HUES6 (cell line): ENCODE data around the gene MED29.

Experiments used
- H3K27ac ChIP-seq: 2 replicates; pipeline ENCODE4 v1.7.0; 2013; ENCODE audit warnings: low read depth, mild to moderate bottlenecking, low read length, inconsistent platforms
- H3K27me3 ChIP-seq: 2 replicates; pipeline ENCODE4 v1.6.1; 2013; ENCODE audit warnings: low read length; ENCODE audit not compliant: control insufficient read depth, insufficient read depth
- H3K36me3 ChIP-seq: 2 replicates; pipeline ENCODE4 v1.6.1; 2013; ENCODE audit warnings: low read length; ENCODE audit not compliant: control insufficient read depth, insufficient read depth
- H3K4me1 ChIP-seq: 2 replicates; pipeline ENCODE4 v1.6.1; 2013; ENCODE audit warnings: low read length; ENCODE audit not compliant: control insufficient read depth, insufficient read depth
- H3K4me3 ChIP-seq: 2 replicates; pipeline ENCODE4 v1.5.1; 2013; ENCODE audit warnings: low read depth, low read length
- H3K9ac ChIP-seq: one replicate; pipeline ENCODE4 v1.6.1; 2013; ENCODE audit warnings: mild to moderate bottlenecking, low read length
- H3K9me3 ChIP-seq: 2 replicates; pipeline ENCODE4 v1.6.1; 2013; ENCODE audit warnings: low read depth, low read length; ENCODE audit not compliant: control insufficient read depth, insufficient read depth

MED29 gene

GRCh38 chr19:39413911-39414608 is 22.9 kb downstream of the MED29 start:
- Histone ChIP-seq H3K9ac (peak overlapping the region; percentile 80), H3K27ac (peak overlapping the region; percentile 97; the same call in 1 of the 2 replicates), H3K4me1 (peaks cover 31% of the 10 kb centered on the region), H3K4me3 (peak overlapping the region; percentile 94), H3K9me3 (no peaks in the 10 kb centered on the region), H3K36me3 (peaks cover 32% of the 10 kb centered on the region), H3K27me3 (no peaks in the 10 kb centered on the region)

GRCh38 chr19:39415111-39416046 is 24.2 kb downstream of the MED29 start:
- H3K27ac ChIP-seq: no peak overlapping the region

GRCh38 chr19:39416152-39417120 is 25.3 kb downstream of the MED29 start:
- H3K9me3 ChIP-seq: no peaks in the 10 kb centered on the region
- H3K27me3 ChIP-seq: no peaks in the 10 kb centered on the region
- H3K36me3 ChIP-seq: peaks cover 52% of the 10 kb centered on the region
- no peak overlapping the region for H3K4me3 ChIP-seq
- H3K9ac ChIP-seq: no peak overlapping the region
- no peak overlapping the region for H3K27ac ChIP-seq
- peaks cover 18% of the 10 kb centered on the region for H3K4me1 ChIP-seq

More at GRCh38 chr19:39415111-39416046, 24.2 kb downstream of the MED29 start:
- no peaks in the 10 kb centered on the region for H3K27me3 ChIP-seq
- H3K4me3 ChIP-seq: peak overlapping the region; percentile 94; the same call in 1 of the 2 replicates
- no peaks in the 10 kb centered on the region for H3K9me3 ChIP-seq
- peaks cover 28% of the 10 kb centered on the region for H3K4me1 ChIP-seq
- no peak overlapping the region for H3K9ac ChIP-seq
- peaks cover 41% of the 10 kb centered on the region for H3K36me3 ChIP-seq

GRCh38 chr19:39417463-39418181 is 26.4 kb downstream of the MED29 start:
- H3K4me3 ChIP-seq: no peak overlapping the region
- H3K27me3 ChIP-seq: no peaks in the 10 kb centered on the region
- H3K9ac ChIP-seq: no peak overlapping the region
- no peaks in the 10 kb centered on the region for H3K9me3 ChIP-seq
- H3K4me1 ChIP-seq: peaks cover 15% of the 10 kb centered on the region; the same call in 1 of the 2 replicates
- peaks cover 62% of the 10 kb centered on the region for H3K36me3 ChIP-seq
- H3K27ac ChIP-seq: no peak overlapping the region

- Histone ChIP-seq H3K27ac (no peak overlapping the region), H3K9ac (no peak overlapping the region), H3K27me3 (no peaks in the 10 kb centered on the region), H3K36me3 (peaks cover 76% of the 10 kb centered on the region), H3K4me1 (peaks cover 15% of the 10 kb centered on the region; the same call in 1 of the 2 replicates), H3K4me3 (no peak overlapping the region), H3K9me3 (no peaks in the 10 kb centered on the region)
These were observed 27.8 kb downstream of the MED29 start for GRCh38 chr19:39419003-39419402.

- no peaks in the 10 kb centered on the region for H3K9me3 ChIP-seq
- H3K36me3 ChIP-seq: peaks cover 90% of the 10 kb centered on the region
- H3K4me3 ChIP-seq: no peak overlapping the region
- H3K27ac ChIP-seq: no peak overlapping the region
- H3K9ac ChIP-seq: no peak overlapping the region
- no peaks in the 10 kb centered on the region for H3K27me3 ChIP-seq
- peaks cover 1% of the 10 kb centered on the region; the same call in 1 of the 2 replicates for H3K4me1 ChIP-seq
These were observed 29.6 kb downstream of the MED29 start for GRCh38 chr19:39420769-39421168.

- Histone ChIP-seq H3K4me1 (no peaks in the 10 kb centered on the region), H3K36me3 (peaks cover 81% of the 10 kb centered on the region), H3K27ac (no peak overlapping the region), H3K9me3 (no peaks in the 10 kb centered on the region), H3K4me3 (no peak overlapping the region), H3K27me3 (no peaks in the 10 kb centered on the region), H3K9ac (no peak overlapping the region)
These were observed 30.8 kb downstream of the MED29 start for GRCh38 chr19:39422020-39422419.

GRCh38 chr19:39423258-39424086 is 32.3 kb downstream of the MED29 start:
- no peaks in the 10 kb centered on the region for H3K27me3 ChIP-seq
- H3K4me1 ChIP-seq: peaks cover 11% of the 10 kb centered on the region
- H3K27ac ChIP-seq: no peak overlapping the region
- H3K4me3 ChIP-seq: no peak overlapping the region
- peaks cover 69% of the 10 kb centered on the region for H3K36me3 ChIP-seq
- H3K9ac ChIP-seq: no peak overlapping the region
- H3K9me3 ChIP-seq: no peaks in the 10 kb centered on the region

GRCh38 chr19:39424934-39425333 is 33.8 kb downstream of the MED29 start:
- peaks cover 58% of the 10 kb centered on the region for H3K36me3 ChIP-seq
- peaks cover 19% of the 10 kb centered on the region for H3K4me1 ChIP-seq
- H3K9ac ChIP-seq: no peak overlapping the region
- H3K4me3 ChIP-seq: no peak overlapping the region
- no peaks in the 10 kb centered on the region for H3K27me3 ChIP-seq
- H3K27ac ChIP-seq: no peak overlapping the region
- H3K9me3 ChIP-seq: no peaks in the 10 kb centered on the region
